ENCODE measurements around the gene KIAA1671.
A peak's percentile ranks its signal among the peaks of the same experiment; 100 is the strongest.

The KIAA1671 gene

DNA sequence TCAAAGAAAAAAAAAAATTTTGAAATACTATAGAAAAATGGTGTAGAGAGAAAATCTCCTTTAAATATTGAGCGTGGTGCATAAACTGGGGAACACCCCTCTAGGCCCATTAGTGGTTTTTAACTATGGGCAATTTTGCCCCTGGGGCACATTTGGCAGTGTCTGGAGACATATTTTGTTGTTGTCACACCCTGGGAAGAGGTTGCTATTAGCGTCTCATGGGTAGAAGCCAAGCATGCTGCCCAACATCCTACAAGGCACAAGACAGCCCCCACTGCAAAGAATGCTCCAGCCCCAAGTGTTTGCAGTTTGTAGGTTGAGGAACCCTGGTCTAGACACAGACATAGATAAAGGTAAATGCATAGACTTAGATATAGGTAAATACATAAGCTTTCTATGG, 92.6 kb downstream of the KIAA1671 start:
- H2AK5ac ChIP-seq (ENCODE audit: low read length), result no peak overlapping the region
- H2BK5ac ChIP-seq (ENCODE audit: low read length), result no peak overlapping the region
- no peaks in the 10 kb centered on the region for H3K36me3 ChIP-seq (ENCODE audit: control insufficient read depth, insufficient read depth, low read length)
- no CpG with 5 or more reads among the region's 2 CpGs for WGBS (ENCODE audit: extremely low coverage, insufficient coverage, low lambda C conversion rate)
- H3K79me2 ChIP-seq (ENCODE audit: control insufficient read depth, insufficient read depth, low read length), result no peaks in the 10 kb centered on the region
- no peaks in the 10 kb centered on the region for H3K79me1 ChIP-seq (ENCODE audit: low read length)
- no peak overlapping the region for H3K4me3 ChIP-seq (ENCODE audit: low read length)
- no peaks in the 10 kb centered on the region for H3K27me3 ChIP-seq (ENCODE audit: insufficient read depth, low read length, poor library complexity)
- H2BK120ac ChIP-seq (ENCODE audit: low read depth, low read length), result no peak overlapping the region
- no peak overlapping the region for H3K4ac ChIP-seq (ENCODE audit: low read depth, low read length)
- no peaks in the 10 kb centered on the region for H3K4me1 ChIP-seq (ENCODE audit: control insufficient read depth, low read depth, low read length)
- no peak overlapping the region for H4K8ac ChIP-seq (ENCODE audit: low read depth, low read length)
- H3K27ac ChIP-seq (ENCODE audit: low read depth, low read length), result no peak overlapping the region
- no peak overlapping the region for H3K4me2 ChIP-seq (ENCODE audit: low read length)
- no peak overlapping the region for H3K18ac ChIP-seq (ENCODE audit: low read length)
- H3K9ac ChIP-seq (ENCODE audit: low read length), result no peak overlapping the region
- no peak overlapping the region for H2BK15ac ChIP-seq (replicated peaks; ENCODE audit: low read depth)
- DNase-seq, result no peak
- H3K56ac ChIP-seq (ENCODE audit: low read length), result no peak overlapping the region
- no peak overlapping the region for H3K23ac ChIP-seq (ENCODE audit: low read length)
- H4K5ac ChIP-seq (ENCODE audit: low read length), result no peak overlapping the region

DNA sequence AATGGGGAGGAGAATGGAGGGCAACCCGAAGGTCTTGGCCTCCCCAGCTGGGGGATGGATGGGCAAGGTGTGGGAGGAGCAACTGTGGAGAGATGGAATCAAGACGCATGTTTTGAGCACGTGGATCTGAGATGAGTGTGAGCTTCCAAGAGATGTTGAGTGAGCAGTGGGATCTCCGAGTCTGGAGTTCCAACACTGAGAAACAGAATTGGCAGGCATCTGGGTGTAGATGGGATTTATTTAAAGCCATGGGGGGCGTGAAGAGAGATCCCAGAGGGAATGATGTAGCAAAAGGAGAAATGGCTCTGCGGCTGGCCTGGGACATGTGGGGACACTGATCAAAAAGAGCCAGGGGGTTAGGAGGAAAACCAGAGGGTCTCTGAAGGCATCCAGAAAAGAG, 95.6 kb downstream of the KIAA1671 start:
- no peaks in the 10 kb centered on the region for H3K27me3 ChIP-seq (ENCODE audit: insufficient read depth, low read length, poor library complexity)
- H2BK15ac ChIP-seq (replicated peaks; ENCODE audit: low read depth), result no peak overlapping the region
- H4K5ac ChIP-seq (ENCODE audit: low read length), result no peak overlapping the region
- H2BK120ac ChIP-seq (ENCODE audit: low read depth, low read length), result no peak overlapping the region
- H4K8ac ChIP-seq (ENCODE audit: low read depth, low read length), result no peak overlapping the region
- H2BK5ac ChIP-seq (ENCODE audit: low read length), result no peak overlapping the region
- H3K23ac ChIP-seq (ENCODE audit: low read length), result no peak overlapping the region
- no peak for DNase-seq
- no peak overlapping the region for H3K9ac ChIP-seq (ENCODE audit: low read length)
- H3K4me2 ChIP-seq (ENCODE audit: low read length), result no peak overlapping the region
- no peak overlapping the region for H3K18ac ChIP-seq (ENCODE audit: low read length)
- WGBS (ENCODE audit: extremely low coverage, insufficient coverage, low lambda C conversion rate), result no CpG with 5 or more reads among the region's 6 CpGs
- no peaks in the 10 kb centered on the region for H3K4me1 ChIP-seq (ENCODE audit: control insufficient read depth, low read depth, low read length)
- H3K4ac ChIP-seq (ENCODE audit: low read depth, low read length), result no peak overlapping the region
- H2AK5ac ChIP-seq (ENCODE audit: low read length), result no peak overlapping the region
- no peak overlapping the region for H3K4me3 ChIP-seq (ENCODE audit: low read length)
- no peaks in the 10 kb centered on the region for H3K79me2 ChIP-seq (ENCODE audit: control insufficient read depth, insufficient read depth, low read length)
- no peaks in the 10 kb centered on the region for H3K79me1 ChIP-seq (ENCODE audit: low read length)
- no peaks in the 10 kb centered on the region for H3K36me3 ChIP-seq (ENCODE audit: control insufficient read depth, insufficient read depth, low read length)
- H3K27ac ChIP-seq (ENCODE audit: low read depth, low read length), result no peak overlapping the region
- H3K56ac ChIP-seq (ENCODE audit: low read length), result no peak overlapping the region

DNA sequence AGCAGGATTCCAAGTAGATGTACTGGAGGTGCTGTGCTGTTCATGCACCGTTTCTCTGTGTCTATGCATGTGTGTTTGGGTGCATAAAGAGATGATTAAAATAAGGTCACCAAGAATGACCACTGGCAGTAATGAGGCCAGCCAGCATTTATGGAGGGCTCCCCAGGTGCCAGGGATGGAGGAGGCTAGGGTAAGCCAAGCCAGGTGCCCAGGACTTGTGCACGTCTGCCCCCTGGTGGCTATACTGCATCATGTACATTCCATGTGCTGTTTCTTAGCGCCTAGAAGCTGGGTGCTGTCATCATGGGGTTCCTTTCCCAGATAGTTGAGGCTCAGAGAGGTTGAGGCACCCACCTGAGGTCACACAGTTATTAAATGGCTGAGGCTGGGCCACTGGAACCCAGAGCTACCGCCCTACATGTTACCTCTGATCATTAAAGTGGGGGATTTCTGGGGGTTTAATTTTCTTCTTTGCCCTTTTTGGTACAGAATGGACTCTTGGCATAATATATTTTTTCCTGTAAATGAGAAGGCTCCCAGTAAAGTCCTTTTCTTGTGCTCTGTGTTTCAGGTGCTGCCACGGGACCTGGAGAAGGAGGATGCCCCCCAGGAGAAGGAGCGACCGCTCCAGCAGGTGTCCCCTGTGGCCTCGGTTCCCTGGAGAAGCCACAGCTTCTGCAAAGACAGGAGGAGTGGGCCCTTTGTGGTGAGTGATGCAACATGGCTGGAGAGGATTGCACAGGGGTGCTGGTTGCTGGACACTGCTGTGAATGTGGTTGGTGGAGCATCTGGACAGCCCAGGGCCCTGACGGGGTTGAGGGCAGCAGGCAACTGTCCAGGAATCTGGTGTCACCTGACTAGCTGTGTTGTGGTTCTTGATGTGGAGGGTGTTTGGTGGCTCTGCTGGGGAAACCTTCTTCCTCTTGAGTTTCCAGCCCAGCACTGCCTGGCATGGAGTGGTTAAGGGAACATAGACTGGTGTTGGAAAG, 96.4 kb downstream of the KIAA1671 start:
- no peak overlapping the region for H3K23ac ChIP-seq (ENCODE audit: low read length)
- no peak overlapping the region for H3K27ac ChIP-seq (ENCODE audit: low read depth, low read length)
- H3K4me1 ChIP-seq (ENCODE audit: control insufficient read depth, low read depth, low read length), result no peaks in the 10 kb centered on the region
- no peak overlapping the region for H2BK15ac ChIP-seq (replicated peaks; ENCODE audit: low read depth)
- no peak overlapping the region for H2AK5ac ChIP-seq (ENCODE audit: low read length)
- H3K4me3 ChIP-seq (ENCODE audit: low read length), result no peak overlapping the region
- no peak overlapping the region for H2BK120ac ChIP-seq (ENCODE audit: low read depth, low read length)
- DNase-seq, result peak; percentile 73
- no peak overlapping the region for H3K18ac ChIP-seq (ENCODE audit: low read length)
- H3K79me1 ChIP-seq (ENCODE audit: low read length), result no peaks in the 10 kb centered on the region
- no peak overlapping the region for H3K9ac ChIP-seq (ENCODE audit: low read length)
- H3K27me3 ChIP-seq (ENCODE audit: insufficient read depth, low read length, poor library complexity), result no peaks in the 10 kb centered on the region
- no peaks in the 10 kb centered on the region for H3K79me2 ChIP-seq (ENCODE audit: control insufficient read depth, insufficient read depth, low read length)
- H3K4ac ChIP-seq (ENCODE audit: low read depth, low read length), result no peak overlapping the region
- no peak overlapping the region for H2BK5ac ChIP-seq (ENCODE audit: low read length)
- H3K36me3 ChIP-seq (ENCODE audit: control insufficient read depth, insufficient read depth, low read length), result no peaks in the 10 kb centered on the region
- no peak overlapping the region for H3K4me2 ChIP-seq (ENCODE audit: low read length)
- H3K56ac ChIP-seq (ENCODE audit: low read length), result no peak overlapping the region
- no peak overlapping the region for H4K8ac ChIP-seq (ENCODE audit: low read depth, low read length)
- no CpG with 5 or more reads among the region's 9 CpGs for WGBS (ENCODE audit: extremely low coverage, insufficient coverage, low lambda C conversion rate)
- H4K5ac ChIP-seq (ENCODE audit: low read length), result no peak overlapping the region

DNA sequence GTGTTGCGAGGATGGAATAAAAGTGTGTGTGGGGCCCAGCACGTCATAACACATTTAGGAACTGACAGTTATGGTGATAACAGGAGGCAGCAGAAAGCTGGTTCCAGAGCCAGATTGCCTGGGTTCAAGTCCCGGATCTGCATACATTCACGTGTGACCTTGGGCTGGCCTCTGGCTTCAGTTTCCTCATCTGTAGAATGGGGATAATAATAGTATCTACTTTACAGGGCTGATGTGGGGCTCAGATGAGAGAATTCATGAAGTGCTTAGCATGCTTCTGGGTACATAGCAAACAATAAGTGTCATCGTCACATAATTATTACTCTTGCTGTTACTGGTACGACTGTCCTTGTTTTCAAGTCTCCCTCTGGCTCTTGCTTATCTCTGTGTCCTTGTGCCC, 97.3 kb downstream of the KIAA1671 start:
- no peak for DNase-seq
- Histone ChIP-seq H3K79me2 (ENCODE audit: control insufficient read depth, insufficient read depth, low read length) (no peaks in the 10 kb centered on the region), H3K23ac (ENCODE audit: low read length) (no peak overlapping the region), H3K56ac (ENCODE audit: low read length) (no peak overlapping the region), H3K36me3 (ENCODE audit: control insufficient read depth, insufficient read depth, low read length) (no peaks in the 10 kb centered on the region), H3K27me3 (ENCODE audit: insufficient read depth, low read length, poor library complexity) (no peaks in the 10 kb centered on the region), H2BK15ac (replicated peaks; ENCODE audit: low read depth) (no peak overlapping the region), H3K4ac (ENCODE audit: low read depth, low read length) (no peak overlapping the region), H2AK5ac (ENCODE audit: low read length) (no peak overlapping the region), H4K5ac (ENCODE audit: low read length) (no peak overlapping the region), H3K4me3 (ENCODE audit: low read length) (no peak overlapping the region), H3K27ac (ENCODE audit: low read depth, low read length) (no peak overlapping the region), H3K18ac (ENCODE audit: low read length) (no peak overlapping the region), H2BK120ac (ENCODE audit: low read depth, low read length) (no peak overlapping the region), H3K4me2 (ENCODE audit: low read length) (no peak overlapping the region), H3K9ac (ENCODE audit: low read length) (no peak overlapping the region), H3K79me1 (ENCODE audit: low read length) (no peaks in the 10 kb centered on the region), H3K4me1 (ENCODE audit: control insufficient read depth, low read depth, low read length) (no peaks in the 10 kb centered on the region), H4K8ac (ENCODE audit: low read depth, low read length) (no peak overlapping the region), H2BK5ac (ENCODE audit: low read length) (no peak overlapping the region)
- no CpG with 5 or more reads among the region's 6 CpGs for WGBS (ENCODE audit: extremely low coverage, insufficient coverage, low lambda C conversion rate)

DNA sequence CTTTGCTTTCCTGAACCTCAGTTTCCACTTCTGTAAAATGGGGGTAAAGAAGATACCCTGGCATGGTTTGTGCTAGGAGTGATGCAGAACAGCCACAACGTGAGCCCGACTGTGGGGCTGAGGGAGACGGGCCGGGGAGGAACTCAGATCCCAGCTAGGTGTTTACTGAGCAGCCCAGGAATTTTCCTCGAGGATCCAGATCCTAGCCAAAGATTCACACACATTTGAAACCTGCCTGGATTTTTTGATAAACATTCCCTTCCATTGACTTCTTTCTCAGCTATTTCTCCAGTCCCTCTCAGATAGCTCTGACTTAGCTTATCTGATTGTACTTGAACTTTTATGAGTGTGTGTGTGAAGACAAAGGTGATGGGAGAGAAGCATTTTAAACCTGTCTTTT, 98.0 kb downstream of the KIAA1671 start:
- H3K4me2 ChIP-seq (ENCODE audit: low read length), result no peak overlapping the region
- no peak overlapping the region for H3K56ac ChIP-seq (ENCODE audit: low read length)
- no peak overlapping the region for H2AK5ac ChIP-seq (ENCODE audit: low read length)
- no peak overlapping the region for H4K8ac ChIP-seq (ENCODE audit: low read depth, low read length)
- no peak for DNase-seq
- no peak overlapping the region for H3K27ac ChIP-seq (ENCODE audit: low read depth, low read length)
- H3K4ac ChIP-seq (ENCODE audit: low read depth, low read length), result no peak overlapping the region
- H3K79me1 ChIP-seq (ENCODE audit: low read length), result no peaks in the 10 kb centered on the region
- no peak overlapping the region for H2BK5ac ChIP-seq (ENCODE audit: low read length)
- WGBS (ENCODE audit: extremely low coverage, insufficient coverage, low lambda C conversion rate), result no CpG with 5 or more reads among the region's 5 CpGs
- no peak overlapping the region for H3K9ac ChIP-seq (ENCODE audit: low read length)
- H4K5ac ChIP-seq (ENCODE audit: low read length), result no peak overlapping the region
- H3K23ac ChIP-seq (ENCODE audit: low read length), result no peak overlapping the region
- no peaks in the 10 kb centered on the region for H3K36me3 ChIP-seq (ENCODE audit: control insufficient read depth, insufficient read depth, low read length)
- H3K18ac ChIP-seq (ENCODE audit: low read length), result no peak overlapping the region
- no peaks in the 10 kb centered on the region for H3K4me1 ChIP-seq (ENCODE audit: control insufficient read depth, low read depth, low read length)
- H2BK120ac ChIP-seq (ENCODE audit: low read depth, low read length), result no peak overlapping the region
- H3K27me3 ChIP-seq (ENCODE audit: insufficient read depth, low read length, poor library complexity), result no peaks in the 10 kb centered on the region
- H3K4me3 ChIP-seq (ENCODE audit: low read length), result no peak overlapping the region
- H2BK15ac ChIP-seq (replicated peaks; ENCODE audit: low read depth), result no peak overlapping the region
- H3K79me2 ChIP-seq (ENCODE audit: control insufficient read depth, insufficient read depth, low read length), result no peaks in the 10 kb centered on the region

Measured in mesendoderm (in vitro differentiated cells).